ENCODE measurements around the gene NPR2. TPM values are rescaled to one million over a fixed set of nuclear protein-coding genes. Genes with fewer than 3 reads are reported as not detected.

Gene NPR2
- total and polyA plus RNA-seq, 2 donors (not counting 3 experiments of a cell fraction or from before 2014, with no cell fraction given), result 16.4 to 25.6 TPM

DNA sequence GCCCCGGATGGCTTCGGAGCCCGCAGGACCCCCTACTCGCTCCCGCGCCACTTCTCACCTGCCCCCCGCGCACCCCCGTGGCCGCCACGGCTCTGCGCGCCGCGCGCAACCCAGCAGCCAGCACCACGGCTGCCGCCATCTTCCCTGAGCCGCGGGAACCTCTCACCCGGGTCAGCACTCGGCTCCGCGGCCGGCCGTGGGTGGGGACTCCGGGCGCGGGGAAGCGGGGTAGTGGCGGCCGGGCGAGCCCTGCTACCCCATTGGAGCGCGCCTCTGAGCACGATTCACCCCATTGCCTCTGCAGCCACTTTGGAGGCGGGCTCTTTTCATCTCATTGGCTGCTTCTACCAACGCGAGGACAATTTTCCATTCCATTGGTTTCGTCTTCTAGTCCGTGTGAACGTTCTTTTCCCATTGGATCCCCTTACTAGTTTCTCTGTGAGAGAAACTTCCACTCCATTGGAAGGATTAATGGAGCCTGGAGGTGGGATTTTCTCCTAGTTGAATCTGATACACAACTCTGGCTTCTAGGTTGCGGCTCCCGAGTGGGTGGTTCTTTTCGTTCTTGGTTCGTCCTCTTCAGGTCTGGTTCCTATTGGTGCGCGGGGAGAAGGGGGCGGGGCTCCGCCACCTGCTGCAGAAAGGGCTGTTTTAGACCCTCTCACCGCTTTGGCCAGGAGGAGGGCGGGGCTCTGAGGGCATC is 23.6 kb downstream of the NPR2 start, which contains the start of gene HINT2:
HINT2 (minus strand) TSS at position 202 of the 703 bp plus-strand sequence; CDS start at position 139, 63 bp downstream.
- intact Hi-C loops (cut with micrococcal nuclease), result loop anchor here (1.0 kb wide), 4 partner anchors 11 to 83 kb away; partner anchors contain the start of genes CREB3 and TLN1
- dilution Hi-C loops (cut with MboI; ENCODE audit: extremely low pct_ligation_motif_present, low sequenced_read_pairs), result no loop called here
- ChIA-PET POLR2A (interaction anchor here (1.0 kb wide), 1 partner anchor 83 kb away, joined by 7 read pairs; the partner anchor contains the start of genes CREB3 and TLN1), CTCF (interaction anchor here (0.5 to 5.8 kb wide), 15 partner anchors 8 to 97 kb away, joined by 3 to 130 read pairs (median 5); partner anchors contain the start of genes CREB3, NPR2, TLN1 and TMEM8B)
- Histone ChIP-seq H3K4me3 (replicated peaks in 1 of 3; ENCODE audit: insufficient read depth in 1 of 3, low read depth in 1 of 3, low read length in 3 of 3) (peak within 1 kb of the TSS; percentile 83 to 89 (median 85)), H2AFZ (ENCODE audit: low read depth, low read length) (peak within 1 kb of the TSS; percentile 90), H4K20me1 (replicated peaks; ENCODE audit: control insufficient read depth, extremely low read depth, insufficient read depth, low read length) (no peaks in the 10 kb centered on the region), H3K9me1 (replicated peaks; ENCODE audit: control insufficient read depth, extremely low read depth, insufficient read depth, low read length) (no peaks in the 10 kb centered on the region), H3K4me1 (ENCODE audit: control insufficient read depth, extremely low read depth, insufficient read depth, low read length) (peaks cover 21% of the 10 kb centered on the region), H3K27ac (ENCODE audit: insufficient read depth, low read depth, low read length) (peak within 1 kb of the TSS; percentile 44), H3K27me3 (ENCODE audit: control insufficient read depth in 2 of 2, insufficient read depth in 2 of 2, low read length in 2 of 2) (no peaks in the 10 kb centered on the region), H3K4me2 (ENCODE audit: insufficient read depth, low read length) (peak within 1 kb of the TSS; percentile 92), H3K36me3 (ENCODE audit: control insufficient read depth in 2 of 2, extremely low read depth in 1 of 2, insufficient read depth in 2 of 2, low read length in 2 of 2) (no peaks in the 10 kb centered on the region), H3K79me2 (ENCODE audit: control insufficient read depth, insufficient read depth, low read length) (no peaks in the 10 kb centered on the region), H3K9me3 (replicated peaks; ENCODE audit: control insufficient read depth, insufficient read depth, low read length) (no peaks in the 10 kb centered on the region), H3K9ac (replicated peaks; ENCODE audit: extremely low read depth, insufficient read depth, low read length) (peak within 1 kb of the TSS; percentile 66)
- FAIRE-seq (peak; percentile 99), DNase-seq (ENCODE audit: low read depth, low spot score) (peak; percentile 99)
- peak; percentile 71 for TF ChIP-seq EZH2 (IDR thresholded peaks at IDR 0.05; ENCODE audit: borderline replicate concordance, low read depth, low read length, severe bottlenecking)
- TF ChIP-seq GATA2 (IDR thresholded peaks at IDR 0.05; ENCODE audit: insufficient read depth, insufficient read length, low read depth, low read length), result no peak
- TF ChIP-seq POLR2A (IDR thresholded peaks at IDR 0.05; ENCODE audit: low read depth, low read length), result peak; percentile 93
- peak; percentile 90 for TF ChIP-seq POLR2AphosphoS5 (IDR thresholded peaks at IDR 0.05; ENCODE audit: insufficient read depth, low read depth, low read length)
- BruUV-seq (replicated peaks), result no TSS peak

DNA sequence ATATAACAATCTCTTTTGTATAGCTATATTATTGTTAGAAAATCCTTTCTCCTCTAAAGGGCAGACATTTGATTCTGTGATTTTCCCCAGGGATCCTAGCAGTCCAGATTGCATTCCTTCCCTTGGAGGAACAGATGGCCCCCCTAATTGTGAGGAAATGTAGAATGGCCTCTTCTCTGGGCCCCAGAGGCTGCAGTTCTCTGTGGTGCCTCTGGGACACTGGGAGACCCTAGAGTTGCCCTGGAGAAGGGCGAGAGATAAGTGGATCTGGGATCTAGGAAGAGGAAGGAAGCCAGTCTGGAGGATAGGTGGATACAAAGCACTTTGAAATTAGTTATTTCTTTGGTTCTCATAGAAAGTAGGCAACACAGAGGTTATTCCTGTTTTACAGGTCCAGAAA is 25.3 kb downstream of the NPR2 start:
- Histone ChIP-seq H3K27me3 (ENCODE audit: control insufficient read depth in 2 of 2, insufficient read depth in 2 of 2, low read length in 2 of 2) (peaks cover 0 to 2% of the 10 kb centered on the region in 2 experiments), H3K79me2 (ENCODE audit: control insufficient read depth, insufficient read depth, low read length) (no peaks in the 10 kb centered on the region), H3K9me1 (replicated peaks; ENCODE audit: control insufficient read depth, extremely low read depth, insufficient read depth, low read length) (no peaks in the 10 kb centered on the region), H3K4me3 (replicated peaks in 1 of 3; ENCODE audit: insufficient read depth in 1 of 3, low read depth in 1 of 3, low read length in 3 of 3) (no peak overlapping the region), H3K4me1 (ENCODE audit: control insufficient read depth, extremely low read depth, insufficient read depth, low read length) (peaks cover 15% of the 10 kb centered on the region), H3K9me3 (replicated peaks; ENCODE audit: control insufficient read depth, insufficient read depth, low read length) (no peaks in the 10 kb centered on the region), H3K27ac (ENCODE audit: insufficient read depth, low read depth, low read length) (no peak overlapping the region), H4K20me1 (replicated peaks; ENCODE audit: control insufficient read depth, extremely low read depth, insufficient read depth, low read length) (no peaks in the 10 kb centered on the region), H3K4me2 (ENCODE audit: insufficient read depth, low read length) (no peak overlapping the region), H3K9ac (replicated peaks; ENCODE audit: extremely low read depth, insufficient read depth, low read length) (no peak overlapping the region), H2AFZ (ENCODE audit: low read depth, low read length) (no peak overlapping the region), H3K36me3 (ENCODE audit: control insufficient read depth in 2 of 2, extremely low read depth in 1 of 2, insufficient read depth in 2 of 2, low read length in 2 of 2) (no peaks in the 10 kb centered on the region)
- TF ChIP-seq JUN (IDR thresholded peaks at IDR 0.05; ENCODE audit: borderline replicate concordance, insufficient read depth, insufficient read length, low read depth) (no peak), POLR2A (IDR thresholded peaks at IDR 0.05; ENCODE audit: low read depth, low read length) (no peak)
- TF ChIP-seq, protein P1, sequence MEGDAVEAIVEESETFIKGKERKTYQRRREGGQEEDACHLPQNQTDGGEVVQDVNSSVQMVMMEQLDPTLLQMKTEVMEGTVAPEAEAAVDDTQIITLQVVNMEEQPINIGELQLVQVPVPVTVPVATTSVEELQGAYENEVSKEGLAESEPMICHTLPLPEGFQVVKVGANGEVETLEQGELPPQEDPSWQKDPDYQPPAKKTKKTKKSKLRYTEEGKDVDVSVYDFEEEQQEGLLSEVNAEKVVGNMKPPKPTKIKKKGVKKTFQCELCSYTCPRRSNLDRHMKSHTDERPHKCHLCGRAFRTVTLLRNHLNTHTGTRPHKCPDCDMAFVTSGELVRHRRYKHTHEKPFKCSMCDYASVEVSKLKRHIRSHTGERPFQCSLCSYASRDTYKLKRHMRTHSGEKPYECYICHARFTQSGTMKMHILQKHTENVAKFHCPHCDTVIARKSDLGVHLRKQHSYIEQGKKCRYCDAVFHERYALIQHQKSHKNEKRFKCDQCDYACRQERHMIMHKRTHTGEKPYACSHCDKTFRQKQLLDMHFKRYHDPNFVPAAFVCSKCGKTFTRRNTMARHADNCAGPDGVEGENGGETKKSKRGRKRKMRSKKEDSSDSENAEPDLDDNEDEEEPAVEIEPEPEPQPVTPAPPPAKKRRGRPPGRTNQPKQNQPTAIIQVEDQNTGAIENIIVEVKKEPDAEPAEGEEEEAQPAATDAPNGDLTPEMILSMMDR (IDR thresholded peaks at IDR 0.05; ENCODE audit: extremely low read depth in 1 of 2, insufficient read depth in 1 of 2, low read depth in 1 of 2, low read length in 2 of 2), result peak; percentile 1 to 14
- TF ChIP-seq, protein P2, sequence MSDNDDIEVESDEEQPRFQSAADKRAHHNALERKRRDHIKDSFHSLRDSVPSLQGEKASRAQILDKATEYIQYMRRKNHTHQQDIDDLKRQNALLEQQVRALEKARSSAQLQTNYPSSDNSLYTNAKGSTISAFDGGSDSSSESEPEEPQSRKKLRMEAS (IDR thresholded peaks at IDR 0.05; ENCODE audit: insufficient read depth, insufficient read length), result no peak
- intact Hi-C loops (cut with micrococcal nuclease), result no loop called here
- dilution Hi-C loops (cut with MboI; ENCODE audit: extremely low pct_ligation_motif_present, low sequenced_read_pairs), result no loop called here
- ChIA-PET POLR2A (no interaction called here), CTCF (interaction anchor here (1.0 to 1.4 kb wide), 2 partner anchors 26 to 66 kb away, joined by 3 to 4 read pairs; no protein-coding TSS in a partner anchor)
- no peak for FAIRE-seq
- DNase-seq (ENCODE audit: low read depth, low spot score), result no peak
- no TSS peak for BruUV-seq (replicated peaks)
